ENCODE measurements around the gene MORN2. TPM values are rescaled to one million over a fixed set of nuclear protein-coding genes. Genes with fewer than 3 reads are reported as not detected.

The MORN2 gene
- total and polyA plus RNA-seq, 2 donors (not counting 1 experiment from before 2014, with no cell fraction given): 14.4 to 35.1 TPM

DNA sequence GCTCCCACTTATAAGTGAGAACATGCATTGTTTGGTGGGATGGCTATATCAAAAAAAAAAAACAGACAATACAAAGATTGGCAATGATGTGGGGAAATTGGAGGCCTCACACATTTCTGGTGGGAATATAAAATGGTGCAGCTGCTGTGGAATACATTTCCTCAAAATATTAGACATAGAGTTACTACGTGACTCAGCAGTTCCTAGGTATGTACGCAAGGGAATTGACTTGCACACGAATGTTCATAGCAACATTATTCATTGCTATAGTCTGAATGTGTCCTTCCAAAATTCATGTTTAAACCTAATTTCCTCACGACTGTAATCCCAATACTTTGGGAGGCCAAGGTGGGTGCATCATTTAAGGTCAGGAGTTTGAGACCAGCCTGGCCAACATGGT lies 11.6 kb downstream of the MORN2 start:
- no peak for TF ChIP-seq EZH2 (IDR thresholded peaks at IDR 0.05; ENCODE audit: low read length, missing control alignments)
- no peak for TF ChIP-seq CTCF (conservative IDR thresholded peaks at IDR 0.05 in 1 of 2, IDR thresholded peaks at IDR 0.05 in 1 of 2; ENCODE audit: low read depth in 1 of 2, low read length in 2 of 2)
- no peaks in the 10 kb centered on the region for H4K20me1 ChIP-seq (ENCODE audit: control insufficient read depth, extremely low read depth, insufficient read depth, low read length)
- no peak overlapping the region for H3K9ac ChIP-seq (ENCODE audit: insufficient read depth, low read length)
- no peaks in the 10 kb centered on the region for H3K36me3 ChIP-seq (ENCODE audit: control insufficient read depth, insufficient read depth, low read length)
- no peaks in the 10 kb centered on the region for H3K27me3 ChIP-seq (ENCODE audit: control insufficient read depth, insufficient read depth, low read length)
- H3K9me3 ChIP-seq (ENCODE audit: control insufficient read depth, insufficient read depth, low read depth, low read length): no peaks in the 10 kb centered on the region
- no peak for DNase-seq (ENCODE audit: low read depth in 2 of 2)
- H3K4me2 ChIP-seq (ENCODE audit: extremely low read depth, insufficient read depth, low read length): no peak overlapping the region
- H3K79me2 ChIP-seq (ENCODE audit: control insufficient read depth, insufficient read depth, low read length): no peaks in the 10 kb centered on the region
- H3K27ac ChIP-seq (ENCODE audit: insufficient read depth, low read length): no peak overlapping the region
- no peaks in the 10 kb centered on the region for H3K4me1 ChIP-seq (ENCODE audit: control insufficient read depth, extremely low read depth, insufficient read depth, low read length)
- no peak overlapping the region for H3K4me3 ChIP-seq (replicated peaks in 1 of 4; ENCODE audit: control extremely low read depth in 1 of 4, insufficient read depth in 1 of 4, low read depth in 3 of 4, low read length in 4 of 4)
- H2AFZ ChIP-seq (ENCODE audit: low read length): no peak overlapping the region

GRCh38 chr2:38887902-38888554 lies 12.3 kb downstream of the MORN2 start:
- Histone ChIP-seq H3K36me3 (ENCODE audit: control insufficient read depth, insufficient read depth, low read length) (no peaks in the 10 kb centered on the region), H3K9ac (ENCODE audit: insufficient read depth, low read length) (no peak overlapping the region), H4K20me1 (ENCODE audit: control insufficient read depth, extremely low read depth, insufficient read depth, low read length) (no peaks in the 10 kb centered on the region), H3K4me3 (replicated peaks in 1 of 4; ENCODE audit: control extremely low read depth in 1 of 4, insufficient read depth in 1 of 4, low read depth in 3 of 4, low read length in 4 of 4) (no peak overlapping the region), H3K79me2 (ENCODE audit: control insufficient read depth, insufficient read depth, low read length) (no peaks in the 10 kb centered on the region), H3K4me2 (ENCODE audit: extremely low read depth, insufficient read depth, low read length) (no peak overlapping the region), H2AFZ (ENCODE audit: low read length) (no peak overlapping the region), H3K27me3 (ENCODE audit: control insufficient read depth, insufficient read depth, low read length) (no peaks in the 10 kb centered on the region), H3K4me1 (ENCODE audit: control insufficient read depth, extremely low read depth, insufficient read depth, low read length) (no peaks in the 10 kb centered on the region), H3K9me3 (ENCODE audit: control insufficient read depth, insufficient read depth, low read depth, low read length) (no peaks in the 10 kb centered on the region), H3K27ac (ENCODE audit: insufficient read depth, low read length) (no peak overlapping the region)
- no peak for DNase-seq (ENCODE audit: low read depth in 2 of 2)
- no peak for TF ChIP-seq CTCF (conservative IDR thresholded peaks at IDR 0.05 in 1 of 2, IDR thresholded peaks at IDR 0.05 in 1 of 2; ENCODE audit: low read depth in 1 of 2, low read length in 2 of 2)
- TF ChIP-seq EZH2 (IDR thresholded peaks at IDR 0.05; ENCODE audit: low read length, missing control alignments): no peak

- DNase-seq (ENCODE audit: low read depth in 2 of 2): no peak
- H3K27me3 ChIP-seq (ENCODE audit: control insufficient read depth, insufficient read depth, low read length): no peaks in the 10 kb centered on the region
- H3K36me3 ChIP-seq (ENCODE audit: control insufficient read depth, insufficient read depth, low read length): no peaks in the 10 kb centered on the region
- H3K4me3 ChIP-seq (replicated peaks in 1 of 4; ENCODE audit: control extremely low read depth in 1 of 4, insufficient read depth in 1 of 4, low read depth in 3 of 4, low read length in 4 of 4): no peak overlapping the region
- H4K20me1 ChIP-seq (ENCODE audit: control insufficient read depth, extremely low read depth, insufficient read depth, low read length): no peaks in the 10 kb centered on the region
- no peaks in the 10 kb centered on the region for H3K9me3 ChIP-seq (ENCODE audit: control insufficient read depth, insufficient read depth, low read depth, low read length)
- H2AFZ ChIP-seq (ENCODE audit: low read length): no peak overlapping the region
- H3K4me2 ChIP-seq (ENCODE audit: extremely low read depth, insufficient read depth, low read length): no peak overlapping the region
- H3K4me1 ChIP-seq (ENCODE audit: control insufficient read depth, extremely low read depth, insufficient read depth, low read length): no peaks in the 10 kb centered on the region
- TF ChIP-seq EZH2 (IDR thresholded peaks at IDR 0.05; ENCODE audit: low read length, missing control alignments) (no peak), CTCF (conservative IDR thresholded peaks at IDR 0.05 in 1 of 2, IDR thresholded peaks at IDR 0.05 in 1 of 2; ENCODE audit: low read depth in 1 of 2, low read length in 2 of 2) (no peak)
- no peaks in the 10 kb centered on the region for H3K79me2 ChIP-seq (ENCODE audit: control insufficient read depth, insufficient read depth, low read length)
- no peak overlapping the region for H3K27ac ChIP-seq (ENCODE audit: insufficient read depth, low read length)
- no peak overlapping the region for H3K9ac ChIP-seq (ENCODE audit: insufficient read depth, low read length)
Observed at GRCh38 chr2:38889045-38889444, 13.3 kb downstream of the MORN2 start.

Data from fibroblast of lung (primary cell).